Neural crest cell (in vitro differentiated cells): ENCODE results near the gene IGFN1. TPM values are rescaled to one million over a fixed set of nuclear protein-coding genes. Genes with fewer than 3 reads are reported as not detected.

Source experiments
- DNase-seq: peaks from one replicate; pipeline ENCODE4 v3.0.0; 2021; ENCODE audit warnings: low read depth, mixed read lengths, low spot score
- H3K27ac Mint-ChIP-seq: one replicate; pipeline ENCODE4 v1.8.0; 2021; ENCODE audit warnings: mild to moderate bottlenecking, mixed read lengths; ENCODE audit not compliant: unreplicated experiment
- H3K27me3 Mint-ChIP-seq: 2 replicates; pipeline ENCODE4 v1.8.0; 2021; ENCODE audit warnings: low read depth, mild to moderate bottlenecking, mixed read lengths
- H3K36me3 Mint-ChIP-seq: 2 replicates; pipeline ENCODE4 v1.8.0; 2021; ENCODE audit warnings: low read depth, mild to moderate bottlenecking, mixed read lengths
- H3K4me1 Mint-ChIP-seq: 2 replicates; pipeline ENCODE4 v1.8.0; 2021; ENCODE audit warnings: mixed read lengths
- H3K4me3 Mint-ChIP-seq: one replicate; pipeline ENCODE4 v1.8.0; 2021; ENCODE audit warnings: mild to moderate bottlenecking, mixed read lengths
- H3K9me3 Mint-ChIP-seq: 2 replicates; pipeline ENCODE4 v1.8.0; 2021; ENCODE audit warnings: mixed read lengths
- CTCF ChIP-seq: fragments of 200-600 bp; sonication (generic); conservative IDR thresholded peaks from 2 replicates; pipeline ENCODE4 v1.5.0; 2021; ENCODE audit warnings: antibody characterized with exemption, mild to moderate bottlenecking
- total RNA-seq: library from RNA; stranded (reverse); gene quantifications from 2 replicates; pipeline ENCODE4 v1.2.1, GENCODE V29; 2021

Gene IGFN1
- total RNA-seq, 1 donor from 2014 or later: not detected

GRCh38 chr1:201172326-201172725 lies 18.3 kb upstream of the IGFN1 start:
- no peak for TF ChIP-seq CTCF
- Mint-ChIP-seq H3K9me3 (no peaks in the 10 kb centered on the region), H3K36me3 (no peaks in the 10 kb centered on the region), H3K27me3 (peaks cover 4% of the 10 kb centered on the region), H3K4me3 (peak overlapping the region; percentile 89), H3K4me1 (peaks cover 24% of the 10 kb centered on the region), H3K27ac (no peak overlapping the region)
- no peak for DNase-seq

GRCh38 chr1:201172999-201173610 lies 17.5 kb upstream of the IGFN1 start:
- Mint-ChIP-seq H3K4me3 (peak overlapping the region; percentile 72), H3K27ac (no peak overlapping the region), H3K36me3 (no peaks in the 10 kb centered on the region), H3K9me3 (no peaks in the 10 kb centered on the region), H3K4me1 (peaks cover 18% of the 10 kb centered on the region), H3K27me3 (peaks cover 4% of the 10 kb centered on the region)
- no peak for DNase-seq
- TF ChIP-seq CTCF: no peak

- Mint-ChIP-seq H3K9me3 (no peaks in the 10 kb centered on the region), H3K4me1 (peaks cover 18% of the 10 kb centered on the region), H3K4me3 (peak overlapping the region; percentile 72), H3K27ac (no peak overlapping the region), H3K27me3 (peaks cover 5% of the 10 kb centered on the region), H3K36me3 (no peaks in the 10 kb centered on the region)
- no peak for TF ChIP-seq CTCF
- DNase-seq: no peak
These were observed 16.9 kb upstream of the IGFN1 start for GRCh38 chr1:201173736-201174135.

- Mint-ChIP-seq H3K4me1 (peaks cover 7% of the 10 kb centered on the region), H3K4me3 (no peak overlapping the region), H3K27ac (no peak overlapping the region), H3K36me3 (no peaks in the 10 kb centered on the region), H3K9me3 (no peaks in the 10 kb centered on the region), H3K27me3 (peaks cover 19% of the 10 kb centered on the region)
- no peak for TF ChIP-seq CTCF
- DNase-seq: no peak
These were observed 14.7 kb upstream of the IGFN1 start for GRCh38 chr1:201175820-201176500.

GRCh38 chr1:201176940-201177339 lies 13.7 kb upstream of the IGFN1 start:
- peaks cover 29% of the 10 kb centered on the region for H3K27me3 Mint-ChIP-seq
- no peaks in the 10 kb centered on the region for H3K4me1 Mint-ChIP-seq
- no peak overlapping the region for H3K4me3 Mint-ChIP-seq
- no peak for TF ChIP-seq CTCF
- H3K9me3 Mint-ChIP-seq: no peaks in the 10 kb centered on the region
- no peaks in the 10 kb centered on the region for H3K36me3 Mint-ChIP-seq
- no peak for DNase-seq
- H3K27ac Mint-ChIP-seq: no peak overlapping the region
